OCI-LY1 (cell line): ENCODE measurements around the gene FRS2.

Experiments
- H2AFZ ChIP-seq: fragments of 200-600 bp; sonication (generic), shearing (Covaris generic); 2 replicates; pipeline ENCODE4 v1.6.0; 2014; ENCODE audit warnings: antibody characterized with exemption, mild to moderate bottlenecking, low read length
- H3F3A ChIP-seq: fragments of 200-600 bp; sonication (generic), shearing (Covaris generic); 2 replicates; pipeline ENCODE4 v1.6.0; 2014; ENCODE audit warnings: mild to moderate bottlenecking, antibody characterized with exemption, low read length, moderate library complexity; ENCODE audit not compliant: insufficient read depth
- H3K27ac ChIP-seq: fragments of 200-600 bp; sonication (generic); 2 replicates; pipeline ENCODE4 v1.5.1; 2014; ENCODE audit warnings: low read length, mixed run types, mild to moderate bottlenecking, low read depth; ENCODE audit not compliant: poor library complexity, severe bottlenecking
- H3K27me3 ChIP-seq: fragments of 200-600 bp; sonication (generic); 2 replicates; pipeline ENCODE4 v1.6.0; 2014; ENCODE audit warnings: antibody characterized with exemption, mild to moderate bottlenecking, low read length, moderate library complexity; ENCODE audit not compliant: insufficient read depth
- H3K36me3 ChIP-seq: fragments of 200-600 bp; sonication (generic); 2 replicates; pipeline ENCODE4 v1.6.1; 2014; ENCODE audit warnings: mild to moderate bottlenecking, antibody characterized with exemption, low read length, moderate library complexity, mixed read lengths; ENCODE audit not compliant: insufficient read depth
- H3K4me1 ChIP-seq: fragments of 200-600 bp; sonication (generic); 2 replicates; pipeline ENCODE4 v1.5.1; 2014; ENCODE audit warnings: mild to moderate bottlenecking, low read length, moderate library complexity; ENCODE audit not compliant: insufficient read depth, severe bottlenecking
- H3K4me2 ChIP-seq: fragments of 200-600 bp; sonication (generic), shearing (Covaris generic); 2 replicates; pipeline ENCODE4 v1.6.1; 2014; ENCODE audit warnings: low read length
- H3K4me3 ChIP-seq: fragments of 200-600 bp; sonication (generic); 2 replicates; pipeline ENCODE4 v1.5.1; 2014; ENCODE audit warnings: low read length, low read depth, mild to moderate bottlenecking, mixed read lengths; ENCODE audit not compliant: poor library complexity, severe bottlenecking
- H3K79me2 ChIP-seq: fragments of 200-600 bp; shearing (Covaris generic); 2 replicates; pipeline ENCODE4 v1.6.1; 2016; ENCODE audit warnings: mixed run types, low read length, mixed read lengths; ENCODE audit not compliant: insufficient read depth
- H3K9ac ChIP-seq: fragments of 200-600 bp; sonication (generic), shearing (Covaris generic); 2 replicates; pipeline ENCODE4 v1.6.1; 2014; ENCODE audit warnings: mild to moderate bottlenecking, low read length, mixed read lengths
- H3K9me2 ChIP-seq: fragments of 200-600 bp; sonication (generic), shearing (Covaris generic); 2 replicates; pipeline ENCODE4 v1.6.1; 2014; ENCODE audit warnings: low read depth, mild to moderate bottlenecking, low read length, mixed read lengths
- H3K9me3 ChIP-seq: fragments of 200-600 bp; shearing (Covaris generic); 2 replicates; pipeline ENCODE4 v1.6.1; 2014; ENCODE audit warnings: low read length, mixed read lengths
- H4K20me1 ChIP-seq: fragments of 200-600 bp; sonication (generic), shearing (Covaris generic); 2 replicates; pipeline ENCODE4 v1.6.0; 2016; ENCODE audit warnings: mild to moderate bottlenecking, low read length; ENCODE audit not compliant: insufficient read depth
- EZH2 ChIP-seq: fragments of 200-600 bp; sonication (generic), shearing (Covaris generic); IDR thresholded peaks from 2 replicates; pipeline ENCODE4 v1.8.0; 2017; ENCODE audit warnings: borderline replicate concordance, mixed run types, mild to moderate bottlenecking, antibody characterized with exemption, low read length, moderate library complexity, mixed read lengths
- TF ChIP-seq, protein P1 (sequence below): fragments of 200-600 bp; sonication (generic), shearing (Covaris generic); IDR thresholded peaks from 2 replicates; pipeline ENCODE4 v1.5.1; 2017; ENCODE audit warnings: mild to moderate bottlenecking, antibody characterized with exemption, low read length, moderate library complexity, mixed read lengths

The FRS2 gene

DNA sequence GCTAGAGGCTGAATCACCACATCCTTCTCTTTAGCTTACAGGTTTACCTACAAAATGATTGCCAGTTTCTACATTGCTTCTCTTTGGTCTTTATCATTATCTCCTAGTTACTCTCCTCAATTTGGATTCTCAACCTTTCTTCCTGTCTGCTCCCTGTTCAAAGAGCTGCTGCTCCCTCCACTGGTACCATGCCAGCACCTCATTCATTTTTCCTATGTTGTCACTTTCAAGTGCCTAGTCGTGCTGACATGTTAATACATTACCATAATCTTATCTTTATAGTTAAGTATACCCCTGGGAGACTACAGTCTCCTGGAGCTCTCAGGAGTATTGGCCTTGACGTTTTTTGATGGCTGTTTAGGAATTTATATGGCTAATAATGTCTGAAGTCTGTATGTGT, 14.2 kb downstream of the FRS2 start:
- no peak overlapping the region for H3K9ac ChIP-seq
- TF ChIP-seq, protein P1, sequence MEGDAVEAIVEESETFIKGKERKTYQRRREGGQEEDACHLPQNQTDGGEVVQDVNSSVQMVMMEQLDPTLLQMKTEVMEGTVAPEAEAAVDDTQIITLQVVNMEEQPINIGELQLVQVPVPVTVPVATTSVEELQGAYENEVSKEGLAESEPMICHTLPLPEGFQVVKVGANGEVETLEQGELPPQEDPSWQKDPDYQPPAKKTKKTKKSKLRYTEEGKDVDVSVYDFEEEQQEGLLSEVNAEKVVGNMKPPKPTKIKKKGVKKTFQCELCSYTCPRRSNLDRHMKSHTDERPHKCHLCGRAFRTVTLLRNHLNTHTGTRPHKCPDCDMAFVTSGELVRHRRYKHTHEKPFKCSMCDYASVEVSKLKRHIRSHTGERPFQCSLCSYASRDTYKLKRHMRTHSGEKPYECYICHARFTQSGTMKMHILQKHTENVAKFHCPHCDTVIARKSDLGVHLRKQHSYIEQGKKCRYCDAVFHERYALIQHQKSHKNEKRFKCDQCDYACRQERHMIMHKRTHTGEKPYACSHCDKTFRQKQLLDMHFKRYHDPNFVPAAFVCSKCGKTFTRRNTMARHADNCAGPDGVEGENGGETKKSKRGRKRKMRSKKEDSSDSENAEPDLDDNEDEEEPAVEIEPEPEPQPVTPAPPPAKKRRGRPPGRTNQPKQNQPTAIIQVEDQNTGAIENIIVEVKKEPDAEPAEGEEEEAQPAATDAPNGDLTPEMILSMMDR: no peak
- TF ChIP-seq EZH2: no peak
- peaks cover 13% of the 10 kb centered on the region for H3K36me3 ChIP-seq
- H2AFZ ChIP-seq: no peak overlapping the region
- no peaks in the 10 kb centered on the region for H4K20me1 ChIP-seq
- H3K27me3 ChIP-seq: no peaks in the 10 kb centered on the region
- peaks cover 51% of the 10 kb centered on the region for H3K79me2 ChIP-seq
- H3K9me3 ChIP-seq: 0 out of 2 replicates have a peak, but pooled peaks cover 4% of the 10 kb centered on the region
- no peaks in the 10 kb centered on the region for H3F3A ChIP-seq
- no peaks in the 10 kb centered on the region for H3K9me2 ChIP-seq
- no peaks in the 10 kb centered on the region for H3K4me1 ChIP-seq
- no peak overlapping the region for H3K27ac ChIP-seq
- H3K4me3 ChIP-seq: no peak overlapping the region
- H3K4me2 ChIP-seq: no peak overlapping the region

- Histone ChIP-seq H4K20me1 (no peaks in the 10 kb centered on the region), H3K27me3 (no peaks in the 10 kb centered on the region), H3K9me3 (0 out of 2 replicates have a peak, but pooled peaks cover 4% of the 10 kb centered on the region), H3K9me2 (no peaks in the 10 kb centered on the region), H3F3A (no peaks in the 10 kb centered on the region), H3K9ac (no peak overlapping the region), H3K4me1 (no peaks in the 10 kb centered on the region), H3K36me3 (peaks cover 18% of the 10 kb centered on the region), H3K79me2 (0 out of 2 replicates have a peak, but pooled peaks cover 12% of the 10 kb centered on the region), H3K4me2 (no peak overlapping the region), H3K27ac (no peak overlapping the region), H3K4me3 (no peak overlapping the region), H2AFZ (no peak overlapping the region)
- TF ChIP-seq EZH2: no peak
- TF ChIP-seq, protein P1: no peak
Measured at GRCh38 chr12:69490920-69491643, 20.9 kb downstream of the FRS2 start.

DNA sequence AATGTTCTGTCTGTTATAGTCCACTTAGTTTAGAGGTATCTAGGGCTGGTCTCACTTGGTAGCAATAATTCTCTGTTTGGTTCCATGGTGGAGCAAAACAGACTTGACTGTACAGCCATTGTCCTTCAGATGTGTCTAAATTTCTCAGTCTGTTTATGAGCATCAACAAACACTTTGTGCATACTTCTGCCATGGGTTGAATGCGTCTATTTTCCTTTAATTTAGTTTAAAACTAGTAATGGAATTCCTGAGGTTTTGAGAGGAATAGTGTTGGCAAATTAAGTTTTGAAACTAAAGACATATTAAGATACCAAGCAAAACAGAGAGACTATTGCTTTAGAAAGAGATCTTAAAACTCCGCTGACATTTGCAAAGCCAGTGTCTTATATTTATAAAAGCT, 22.6 kb downstream of the FRS2 start:
- Histone ChIP-seq H3K27me3 (no peaks in the 10 kb centered on the region), H3F3A (no peaks in the 10 kb centered on the region), H2AFZ (no peak overlapping the region), H3K9me2 (no peaks in the 10 kb centered on the region), H3K4me3 (no peak overlapping the region), H3K4me1 (peaks cover 5% of the 10 kb centered on the region), H3K9ac (no peak overlapping the region), H3K36me3 (peaks cover 11% of the 10 kb centered on the region; the same call in 1 of the 2 replicates), H3K4me2 (no peak overlapping the region), H3K27ac (no peak overlapping the region), H3K79me2 (0 out of 2 replicates have a peak, but pooled peaks cover 9% of the 10 kb centered on the region), H4K20me1 (no peaks in the 10 kb centered on the region), H3K9me3 (0 out of 2 replicates have a peak, but pooled peaks cover 1% of the 10 kb centered on the region)
- TF ChIP-seq EZH2: no peak
- TF ChIP-seq, protein P1: no peak
